BJ (cell line): Measurements from ENCODE around the gene AURKA. TPM values are rescaled to one million over a fixed set of nuclear protein-coding genes. Genes with fewer than 3 reads are reported as not detected.

Source experiments
- CTCF ChIA-PET: fragments of 350-600 bp; formaldehyde crosslinking; extraction: SDS; loops from one replicate; lab custom pipeline; 2021; ENCODE audit warnings: antibody characterized with exemption, inconsistent platforms; lab: Yijun Ruan, JAX
- POLR2A ChIA-PET: fragments of 300-600 bp; sonication (Branson Sonifier 250); formaldehyde crosslinking; extraction: SDS; loops from one replicate; lab custom pipeline; 2021; ENCODE audit warnings: antibody characterized with exemption; lab: Charles Lee
- DNase-seq: peaks from one replicate; pipeline ENCODE4 v3.0.0-alpha.2; 2011; ENCODE audit warnings: low read depth
- H3K27me3 ChIP-seq: 2 replicates; pipeline ENCODE4 v1.6.0; 2011; ENCODE audit warnings: low read length; ENCODE audit not compliant: control insufficient read depth, insufficient read depth
- H3K36me3 ChIP-seq: 2 replicates; pipeline ENCODE4 v1.5.1; 2011; ENCODE audit warnings: low read length; ENCODE audit not compliant: control insufficient read depth, insufficient read depth
- H3K4me3 ChIP-seq: 2 replicates; pipeline ENCODE4 v1.5.1; 2011; ENCODE audit warnings: low read depth, mild to moderate bottlenecking, control low read depth, low read length
- polyA plus RNA-seq: library from polyadenylated mRNA; depleted of rRNA; stranded (reverse); fragments of >200 nt; gene quantifications from 2 replicates; pipeline ENCODE4 v1.2.3, GENCODE V29; 2011
- TF ChIP-seq, protein P1 (sequence below): IDR thresholded peaks from 2 replicates; pipeline ENCODE4 v1.5.1; 2011; ENCODE audit warnings: low read depth, mild to moderate bottlenecking, control low read depth, inconsistent platforms, low read length, moderate library complexity; ENCODE audit not compliant: insufficient read depth

Gene AURKA
- polyA plus RNA-seq, 1 experiment: 40.4 TPM

DNA sequence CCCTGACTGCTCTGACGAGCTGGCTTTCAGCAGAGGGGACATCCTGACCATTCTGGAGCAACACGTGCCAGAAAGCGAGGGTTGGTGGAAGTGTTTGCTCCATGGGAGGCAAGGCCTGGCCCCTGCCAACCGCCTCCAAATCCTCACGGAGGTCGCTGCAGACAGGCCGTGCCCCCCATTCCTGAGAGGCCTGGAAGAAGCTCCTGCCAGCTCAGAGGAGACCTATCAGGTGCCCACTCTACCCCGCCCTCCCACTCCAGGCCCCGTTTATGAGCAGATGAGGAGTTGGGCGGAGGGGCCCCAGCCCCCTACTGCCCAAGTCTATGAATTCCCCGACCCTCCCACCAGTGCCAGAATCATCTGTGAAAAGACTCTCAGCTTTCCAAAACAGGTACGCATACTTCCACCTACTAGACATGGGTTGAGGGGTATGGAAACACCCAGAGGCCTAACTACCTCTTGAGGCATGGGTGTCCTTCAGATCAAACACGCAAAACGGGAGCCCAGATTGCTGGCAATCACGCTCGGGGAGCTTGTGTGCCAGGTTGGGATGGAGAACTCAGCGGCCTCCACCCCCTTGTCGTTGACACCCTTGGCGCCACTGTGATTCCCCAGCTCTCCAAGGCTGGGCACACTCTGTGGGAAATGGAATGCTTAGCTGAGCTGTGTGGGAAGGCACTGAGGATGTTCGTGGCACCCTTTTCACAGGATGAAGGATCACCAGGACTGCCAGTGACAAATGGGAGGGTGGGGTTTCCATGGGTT lies 45.4 kb upstream of the AURKA start:
- ChIA-PET POLR2A (no interaction called here), CTCF (interaction anchor here (1.3 kb wide), 1 partner anchor 13 kb away, joined by 3 read pairs; no protein-coding TSS in a partner anchor)
- Histone ChIP-seq H3K27me3 (no peaks in the 10 kb centered on the region), H3K36me3 (no peaks in the 10 kb centered on the region), H3K4me3 (no peak overlapping the region)
- no peak for DNase-seq
- TF ChIP-seq, protein P1, sequence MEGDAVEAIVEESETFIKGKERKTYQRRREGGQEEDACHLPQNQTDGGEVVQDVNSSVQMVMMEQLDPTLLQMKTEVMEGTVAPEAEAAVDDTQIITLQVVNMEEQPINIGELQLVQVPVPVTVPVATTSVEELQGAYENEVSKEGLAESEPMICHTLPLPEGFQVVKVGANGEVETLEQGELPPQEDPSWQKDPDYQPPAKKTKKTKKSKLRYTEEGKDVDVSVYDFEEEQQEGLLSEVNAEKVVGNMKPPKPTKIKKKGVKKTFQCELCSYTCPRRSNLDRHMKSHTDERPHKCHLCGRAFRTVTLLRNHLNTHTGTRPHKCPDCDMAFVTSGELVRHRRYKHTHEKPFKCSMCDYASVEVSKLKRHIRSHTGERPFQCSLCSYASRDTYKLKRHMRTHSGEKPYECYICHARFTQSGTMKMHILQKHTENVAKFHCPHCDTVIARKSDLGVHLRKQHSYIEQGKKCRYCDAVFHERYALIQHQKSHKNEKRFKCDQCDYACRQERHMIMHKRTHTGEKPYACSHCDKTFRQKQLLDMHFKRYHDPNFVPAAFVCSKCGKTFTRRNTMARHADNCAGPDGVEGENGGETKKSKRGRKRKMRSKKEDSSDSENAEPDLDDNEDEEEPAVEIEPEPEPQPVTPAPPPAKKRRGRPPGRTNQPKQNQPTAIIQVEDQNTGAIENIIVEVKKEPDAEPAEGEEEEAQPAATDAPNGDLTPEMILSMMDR: no peak

DNA sequence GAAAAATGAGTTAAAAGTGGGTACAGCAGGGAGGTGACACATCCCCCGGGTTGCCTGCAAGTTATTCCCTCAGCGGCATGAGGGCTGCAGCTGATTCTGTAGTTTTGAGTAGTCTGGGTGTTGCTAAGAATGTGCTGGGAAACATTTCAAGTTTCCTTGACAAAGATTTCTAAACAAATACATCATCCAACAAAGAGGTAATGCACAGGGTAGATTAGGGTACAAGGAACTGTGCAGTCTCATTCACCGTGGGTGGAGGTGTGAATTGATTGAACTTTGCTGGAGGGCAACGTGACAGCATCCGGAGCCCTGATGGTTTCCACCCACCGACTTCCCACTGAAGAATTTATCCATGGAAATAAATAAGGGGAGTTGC lies 41.9 kb upstream of the AURKA start:
- POLR2A ChIA-PET: interaction anchor here (0.5 to 0.7 kb wide), 2 partner anchors 19 to 21 kb away, joined by 3 to 8 read pairs; no protein-coding TSS in a partner anchor
- TF ChIP-seq, protein P1: no peak
- Histone ChIP-seq H3K4me3 (no peak overlapping the region), H3K36me3 (no peaks in the 10 kb centered on the region), H3K27me3 (no peaks in the 10 kb centered on the region)
- DNase-seq: peak; percentile 84
- CTCF ChIA-PET: interaction anchor here (0.8 to 1.3 kb wide), 3 partner anchors 11 to 42 kb away, joined by 3 read pairs; partner anchors contain the start of gene AURKA

DNA sequence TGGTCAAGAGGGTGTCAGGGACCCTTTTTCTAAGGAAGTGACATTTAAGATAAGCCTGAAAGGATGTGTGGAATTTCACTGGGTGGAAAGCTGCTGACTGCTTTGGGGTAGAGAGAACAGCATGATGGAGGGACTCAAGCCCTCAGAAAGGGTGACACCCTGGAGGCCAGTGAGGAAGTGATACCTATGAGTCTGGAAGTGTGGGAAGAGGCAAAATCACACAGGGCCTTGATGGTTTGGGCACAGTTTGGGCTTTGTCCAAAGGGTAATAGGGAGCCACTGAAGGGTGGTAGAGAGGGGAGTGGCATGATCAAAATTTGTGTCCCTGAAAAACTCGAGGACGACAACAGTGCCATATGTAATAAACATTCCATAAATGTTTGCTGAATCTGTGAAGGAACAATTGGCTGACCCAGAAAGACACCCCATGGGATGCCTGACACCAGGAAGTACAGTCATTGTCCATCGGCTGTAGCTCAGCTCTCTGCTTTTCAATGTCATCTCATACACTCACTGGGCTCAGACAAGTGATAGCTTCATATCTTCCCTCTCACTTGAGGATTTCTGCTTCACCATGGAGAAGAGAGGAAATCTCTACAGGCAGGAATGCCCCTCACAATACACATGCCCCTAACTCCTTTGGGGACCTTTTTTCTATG lies 41.3 kb upstream of the AURKA start:
- DNase-seq: no peak
- TF ChIP-seq, protein P1: no peak
- POLR2A ChIA-PET: interaction anchor here (0.5 to 0.7 kb wide), 2 partner anchors 18 to 21 kb away, joined by 3 to 8 read pairs; no protein-coding TSS in a partner anchor
- no peaks in the 10 kb centered on the region for H3K27me3 ChIP-seq
- CTCF ChIA-PET: interaction anchor here (0.8 to 1.3 kb wide), 3 partner anchors 11 to 41 kb away, joined by 3 read pairs; partner anchors contain the start of gene AURKA
- H3K36me3 ChIP-seq: no peaks in the 10 kb centered on the region
- no peak overlapping the region for H3K4me3 ChIP-seq

GRCh38 chr20:56431471-56431870 lies 39.5 kb upstream of the AURKA start:
- DNase-seq: no peak
- Histone ChIP-seq H3K27me3 (no peaks in the 10 kb centered on the region), H3K4me3 (no peak overlapping the region), H3K36me3 (no peaks in the 10 kb centered on the region)
- POLR2A ChIA-PET: no interaction called here
- TF ChIP-seq, protein P1: no peak
- CTCF ChIA-PET: no interaction called here

DNA sequence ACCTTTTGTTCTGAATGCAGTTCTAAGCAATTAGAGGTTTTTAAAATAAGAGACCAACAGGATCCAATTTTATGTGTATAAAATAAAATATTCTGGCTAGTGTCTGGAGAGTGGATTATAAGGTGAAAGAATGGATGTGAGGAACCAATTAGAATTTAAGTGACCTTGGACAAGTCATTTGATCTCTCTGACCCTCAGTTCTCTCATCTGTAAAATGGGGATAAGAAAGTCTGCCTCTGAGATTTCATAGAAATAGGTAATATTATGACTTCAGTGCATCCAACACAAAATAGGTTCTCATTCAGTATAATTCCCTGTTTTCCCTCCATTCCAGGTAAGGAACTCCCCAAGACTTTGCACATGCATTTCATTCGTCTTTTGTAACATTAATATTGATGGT lies 38.9 kb upstream of the AURKA start:
- ChIA-PET CTCF (no interaction called here), POLR2A (no interaction called here)
- no peaks in the 10 kb centered on the region for H3K27me3 ChIP-seq

More for the DNA sequence above, 38.9 kb upstream of the AURKA start:
- Histone ChIP-seq H3K4me3 (no peak overlapping the region), H3K36me3 (no peaks in the 10 kb centered on the region)
- DNase-seq: no peak
- TF ChIP-seq, protein P1: no peak
